Suppressor macrophage (primary cell): ENCODE measurements around the gene ZNF618.
A peak's percentile ranks its signal among the peaks of the same experiment; 100 is the strongest.

Experiments
- DNase-seq, 4 experiments: peaks; one replicate each; pipeline ENCODE4 v3.0.0-alpha.2; 2020 to 2022

Gene ZNF618

DNA sequence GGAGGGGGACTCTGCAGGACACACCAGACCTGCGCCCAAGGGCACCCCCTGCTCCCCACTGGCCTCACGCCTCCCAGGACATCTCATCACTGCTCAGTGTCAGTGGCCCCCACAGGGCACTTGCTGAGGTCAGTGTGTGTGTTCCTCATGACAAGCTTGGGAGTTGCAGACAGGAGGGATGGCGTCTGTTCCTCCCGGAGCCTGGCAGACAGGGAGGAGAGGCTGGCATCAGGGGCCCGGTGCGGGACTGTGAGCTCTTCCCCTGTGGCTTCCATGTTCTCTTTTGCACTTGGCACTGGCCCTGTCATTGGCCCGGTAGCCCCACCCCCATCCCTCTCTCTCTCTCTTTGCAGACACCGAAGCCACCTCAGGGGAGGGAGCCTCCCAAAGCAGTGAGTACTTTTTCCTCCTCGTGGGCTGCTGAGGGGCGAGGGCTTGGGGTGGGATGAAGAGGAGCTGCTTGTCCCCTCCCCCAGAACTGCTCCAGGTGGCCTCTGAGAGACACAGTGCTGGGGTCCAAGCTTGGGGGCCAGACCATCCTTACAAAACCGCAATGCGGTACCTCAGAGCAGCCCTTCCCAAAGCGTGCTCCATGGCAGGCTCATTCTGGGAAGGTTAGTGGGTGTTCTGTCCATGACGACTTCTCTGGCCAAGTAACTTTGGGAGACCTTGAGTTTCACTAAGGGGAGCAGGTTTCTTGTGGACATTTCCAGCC is 126.3 kb downstream of the ZNF618 start:
- no peak for DNase-seq

- no peak for DNase-seq
Measured at GRCh38 chr9:114002986-114003350, 126.9 kb downstream of the ZNF618 start.

- peak in 1 of 4 experiments; percentile 23 for DNase-seq
Measured at GRCh38 chr9:114003351-114003750, 127.2 kb downstream of the ZNF618 start.

GRCh38 chr9:114003758-114004157 is 127.6 kb downstream of the ZNF618 start:
- no peak for DNase-seq

GRCh38 chr9:114004221-114004716 is 128.2 kb downstream of the ZNF618 start:
- peak; percentile 82 to 88 (median 87) for DNase-seq

DNA sequence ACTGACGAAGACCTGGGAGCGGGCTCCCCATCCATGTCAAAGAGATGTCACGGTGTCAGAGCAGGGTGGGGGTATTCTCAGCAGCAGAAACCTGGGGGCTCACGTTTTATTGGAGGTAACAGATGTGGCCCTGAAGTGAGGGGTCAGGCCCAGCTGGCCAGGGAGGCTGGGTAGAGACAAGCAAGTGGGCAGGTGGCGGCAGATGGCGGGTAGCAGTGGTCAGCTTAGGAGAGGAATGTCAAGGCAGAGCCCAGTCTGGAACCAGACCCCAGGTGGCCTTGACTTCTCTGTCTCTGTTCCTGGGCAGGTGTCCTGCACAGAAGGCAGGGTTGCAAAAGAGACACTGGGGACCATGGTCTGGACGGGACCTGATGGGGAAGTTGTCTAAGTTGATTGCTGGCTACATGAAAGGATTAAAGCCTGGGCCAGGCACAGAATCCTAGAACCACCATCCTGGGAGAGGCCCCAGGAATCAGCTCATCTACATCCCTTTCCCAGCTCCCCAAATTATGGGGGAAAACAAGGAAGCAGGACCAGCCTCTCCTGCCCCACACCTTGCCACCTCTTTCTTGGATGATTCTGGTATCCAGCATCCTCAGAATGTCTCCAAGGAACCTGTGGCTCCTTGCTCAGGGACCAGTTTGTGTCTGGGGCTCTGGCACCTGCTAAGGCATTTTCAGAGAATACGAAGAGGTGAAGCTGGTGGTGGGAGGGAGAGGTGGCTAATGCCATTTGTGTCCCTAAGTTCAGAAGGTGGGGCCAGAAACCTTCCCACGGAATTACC is 129.5 kb downstream of the ZNF618 start:
- no peak for DNase-seq

GRCh38 chr9:114006155-114006550 is 130.0 kb downstream of the ZNF618 start:
- DNase-seq: no peak

- DNase-seq: peak in 1 of 4 experiments; percentile 1
Measured at GRCh38 chr9:114006931-114007691, 131.0 kb downstream of the ZNF618 start.

GRCh38 chr9:114007991-114008666 is 132.0 kb downstream of the ZNF618 start:
- peak in 1 of 4 experiments; percentile 1 for DNase-seq

- peak in 1 of 4 experiments; percentile 2 for DNase-seq
Measured at GRCh38 chr9:114008667-114009410, 132.7 kb downstream of the ZNF618 start.

DNA sequence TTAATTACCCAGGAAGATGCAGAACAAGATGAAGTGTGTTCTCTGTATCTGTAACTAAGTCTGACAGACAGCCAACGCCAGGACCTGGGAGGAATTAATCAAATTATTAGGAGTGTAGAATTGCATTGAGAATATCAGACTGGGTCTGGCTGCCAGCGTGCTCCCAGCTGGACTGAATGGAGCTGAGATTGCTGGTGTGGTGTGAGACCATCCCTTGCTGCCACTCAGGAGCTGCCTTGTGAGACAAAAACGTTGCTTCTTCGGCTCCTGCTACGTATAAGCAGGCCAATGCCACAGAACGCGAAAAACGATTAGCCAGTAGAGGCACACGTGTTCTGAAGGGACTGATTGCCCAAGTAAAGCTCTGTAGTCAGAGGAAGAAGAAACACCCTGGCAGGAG is 135.2 kb downstream of the ZNF618 start:
- DNase-seq: no peak

DNA sequence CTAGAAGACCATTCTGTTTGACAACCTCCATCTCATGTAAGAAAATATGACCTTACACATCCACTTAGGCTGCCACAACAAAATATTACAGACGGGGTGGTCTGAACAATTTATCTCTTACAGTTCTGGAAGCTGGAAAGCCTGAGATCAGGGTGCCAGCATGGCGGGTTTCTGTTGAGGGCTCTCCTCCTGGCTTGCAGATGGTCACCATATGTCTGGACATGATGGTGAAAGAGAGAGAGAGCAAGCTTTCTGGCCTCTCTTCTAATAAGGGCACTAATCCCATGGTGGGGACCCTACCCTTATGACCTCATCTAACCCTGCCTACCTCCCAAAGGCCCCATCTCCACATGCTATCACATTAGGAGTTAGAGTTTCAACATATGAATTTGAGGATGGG is 136.0 kb downstream of the ZNF618 start:
- DNase-seq: no peak

GRCh38 chr9:114014044-114014443 is 137.9 kb downstream of the ZNF618 start:
- no peak for DNase-seq

DNA sequence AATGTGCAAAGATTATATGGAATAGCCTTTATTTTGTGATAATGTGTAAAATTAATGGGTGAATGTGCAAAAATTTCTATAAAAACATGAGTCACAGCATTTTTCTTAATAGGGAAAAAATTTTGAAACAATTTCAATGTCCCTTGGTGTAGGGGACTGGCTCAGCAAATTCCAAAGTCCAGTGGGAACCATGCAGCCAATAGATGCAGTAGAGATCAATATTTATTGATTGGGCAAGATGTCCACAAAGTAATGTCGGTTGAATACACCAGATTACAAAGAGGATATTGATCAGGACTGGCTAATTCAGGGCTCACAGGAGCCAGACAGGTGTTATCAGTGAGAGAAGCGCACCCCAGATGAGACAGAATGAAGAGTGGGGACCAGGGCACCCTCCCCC is 139.5 kb downstream of the ZNF618 start:
- no peak for DNase-seq

DNA sequence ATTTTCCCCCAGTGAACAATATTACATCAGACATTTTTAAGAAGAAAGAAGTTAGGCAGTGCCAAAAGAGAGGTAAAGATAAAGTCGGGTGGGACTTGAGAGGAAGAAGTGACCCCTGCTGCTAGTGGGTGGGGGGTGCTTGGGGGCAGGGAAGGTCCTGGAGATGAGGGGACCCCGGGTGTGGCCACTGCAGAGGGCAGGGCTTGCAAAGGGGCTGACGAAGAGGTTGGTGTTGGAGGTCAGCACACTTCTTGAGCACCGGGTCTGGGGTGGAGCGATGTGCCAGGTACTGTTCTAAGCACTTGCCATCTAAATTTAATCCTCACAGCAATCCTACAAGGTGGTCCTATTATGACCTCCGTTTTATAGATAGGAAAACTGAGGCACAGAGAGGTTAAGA is 140.0 kb downstream of the ZNF618 start:
- no peak for DNase-seq

- DNase-seq: no peak
Measured at GRCh38 chr9:114016629-114017423, 140.7 kb downstream of the ZNF618 start.

GRCh38 chr9:114017741-114018715 is 141.9 kb downstream of the ZNF618 start:
- no peak for DNase-seq

GRCh38 chr9:114021578-114021977 is 145.5 kb downstream of the ZNF618 start:
- DNase-seq: peak in 2 of 4 experiments; percentile 44 to 50

DNA sequence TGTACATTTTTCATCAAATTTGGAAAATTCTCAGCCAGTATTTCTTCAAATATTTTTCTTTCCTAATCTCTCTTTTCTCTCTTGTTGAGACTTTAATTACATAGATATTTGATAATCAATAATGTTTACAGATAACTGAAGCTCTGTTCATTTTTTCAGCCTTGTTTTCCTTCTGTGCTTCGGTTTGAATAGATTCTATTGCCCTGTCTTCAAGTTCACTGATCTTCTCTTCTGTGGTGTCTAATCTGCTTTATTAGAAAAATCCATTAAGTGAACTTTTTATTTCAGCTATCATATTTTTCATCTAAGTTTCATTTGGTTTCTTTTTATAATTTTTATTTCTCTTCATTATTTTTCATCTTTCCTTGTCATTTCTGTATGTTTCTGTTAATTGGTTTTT is 147.9 kb downstream of the ZNF618 start:
- no peak for DNase-seq
